ENCODE measurements around the gene GOLGA7B.
"Not testable (repeated sequence)": the region's sequence is repeated elsewhere in the genome, so short reads cannot be mapped to it uniquely, and the experiment has no call there.

GOLGA7B gene

DNA sequence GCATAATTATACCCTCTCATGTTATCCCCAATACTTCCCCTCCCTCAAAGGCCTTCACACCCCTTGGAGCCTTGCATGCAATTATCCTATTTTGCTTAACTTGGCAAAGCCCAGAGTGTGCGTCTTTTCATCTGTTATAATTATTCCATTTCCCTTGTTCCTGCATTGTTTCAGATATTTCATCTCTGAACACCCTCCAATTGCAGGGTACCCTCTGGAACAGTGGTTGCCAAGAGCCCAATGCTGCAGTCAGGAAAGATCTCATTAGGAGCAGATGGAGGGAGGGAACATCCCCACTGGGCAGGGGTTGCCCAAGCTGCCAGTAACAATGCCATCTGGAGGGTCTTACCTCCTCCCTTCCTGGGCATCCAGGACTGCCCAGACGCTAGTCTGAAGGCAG is 18.4 kb upstream of the GOLGA7B start:
- DNase-seq, result no peak
- H3K9me3 ChIP-seq (ENCODE audit: severe bottlenecking), result peaks cover 4% of the 10 kb centered on the region
- TF ChIP-seq, protein P1, sequence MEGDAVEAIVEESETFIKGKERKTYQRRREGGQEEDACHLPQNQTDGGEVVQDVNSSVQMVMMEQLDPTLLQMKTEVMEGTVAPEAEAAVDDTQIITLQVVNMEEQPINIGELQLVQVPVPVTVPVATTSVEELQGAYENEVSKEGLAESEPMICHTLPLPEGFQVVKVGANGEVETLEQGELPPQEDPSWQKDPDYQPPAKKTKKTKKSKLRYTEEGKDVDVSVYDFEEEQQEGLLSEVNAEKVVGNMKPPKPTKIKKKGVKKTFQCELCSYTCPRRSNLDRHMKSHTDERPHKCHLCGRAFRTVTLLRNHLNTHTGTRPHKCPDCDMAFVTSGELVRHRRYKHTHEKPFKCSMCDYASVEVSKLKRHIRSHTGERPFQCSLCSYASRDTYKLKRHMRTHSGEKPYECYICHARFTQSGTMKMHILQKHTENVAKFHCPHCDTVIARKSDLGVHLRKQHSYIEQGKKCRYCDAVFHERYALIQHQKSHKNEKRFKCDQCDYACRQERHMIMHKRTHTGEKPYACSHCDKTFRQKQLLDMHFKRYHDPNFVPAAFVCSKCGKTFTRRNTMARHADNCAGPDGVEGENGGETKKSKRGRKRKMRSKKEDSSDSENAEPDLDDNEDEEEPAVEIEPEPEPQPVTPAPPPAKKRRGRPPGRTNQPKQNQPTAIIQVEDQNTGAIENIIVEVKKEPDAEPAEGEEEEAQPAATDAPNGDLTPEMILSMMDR (IDR thresholded peaks at IDR 0.05; ENCODE audit: low read depth, low read length), result no peak
- H3K27ac ChIP-seq, result no peak overlapping the region
- H3K36me3 ChIP-seq, result no peaks in the 10 kb centered on the region
- H3K27me3 ChIP-seq (ENCODE audit: insufficient read depth, low read depth, severe bottlenecking), result no peaks in the 10 kb centered on the region
- H3K4me3 ChIP-seq (ENCODE audit: low read depth, low read length), result no peak overlapping the region

DNA sequence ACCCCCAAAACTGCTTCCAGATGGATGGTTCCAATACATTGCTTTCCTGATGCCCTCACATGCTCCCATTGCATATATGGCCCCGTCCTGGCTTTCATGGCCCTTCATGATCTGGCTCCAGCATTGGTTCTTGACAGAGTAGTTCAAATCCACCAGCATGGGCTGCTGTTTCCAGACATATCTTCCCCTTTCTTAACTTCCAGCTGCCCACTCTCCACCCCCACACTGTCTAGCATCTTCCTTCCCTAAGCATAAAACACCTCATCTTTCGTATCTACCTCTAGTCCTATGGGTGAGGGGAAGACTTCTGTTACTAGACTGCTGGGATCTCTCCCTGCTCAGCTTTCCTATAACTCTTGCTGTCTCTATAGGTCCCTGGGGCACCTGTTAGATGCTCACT is 13.2 kb upstream of the GOLGA7B start:
- no peaks in the 10 kb centered on the region for H3K36me3 ChIP-seq
- no peak for DNase-seq
- TF ChIP-seq, protein P1 (IDR thresholded peaks at IDR 0.05; ENCODE audit: low read depth, low read length), result no peak
- no peaks in the 10 kb centered on the region for H3K27me3 ChIP-seq (ENCODE audit: insufficient read depth, low read depth, severe bottlenecking)
- H3K4me3 ChIP-seq (ENCODE audit: low read depth, low read length), result no peak overlapping the region
- peaks cover 8% of the 10 kb centered on the region for H3K9me3 ChIP-seq (ENCODE audit: severe bottlenecking)
- no peak overlapping the region for H3K27ac ChIP-seq

DNA sequence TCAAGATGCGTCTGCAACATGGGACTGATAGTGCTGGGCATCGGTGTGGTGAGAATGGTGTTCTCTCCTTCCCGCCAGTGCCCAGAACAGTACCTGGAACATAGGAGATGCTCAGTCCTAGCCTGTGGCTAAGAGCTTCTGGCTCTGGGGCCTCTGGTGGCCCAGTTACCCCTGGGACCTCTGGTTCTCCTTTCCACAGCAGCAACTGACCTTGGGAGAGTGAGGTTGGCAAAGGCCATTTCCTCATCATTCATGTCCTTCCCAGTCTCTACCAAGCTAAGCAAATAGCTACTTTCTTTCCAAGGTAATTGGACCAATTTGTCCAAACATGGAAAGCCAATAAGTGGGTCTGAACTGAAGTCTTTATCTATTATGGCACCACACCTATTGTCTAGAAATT is 11.6 kb upstream of the GOLGA7B start:
- TF ChIP-seq, protein P1 (IDR thresholded peaks at IDR 0.05; ENCODE audit: low read depth, low read length), result no peak
- Histone ChIP-seq H3K9me3 (ENCODE audit: severe bottlenecking) (peaks cover 8% of the 10 kb centered on the region), H3K27ac (no peak overlapping the region), H3K36me3 (no peaks in the 10 kb centered on the region), H3K4me3 (ENCODE audit: low read depth, low read length) (no peak overlapping the region), H3K27me3 (ENCODE audit: insufficient read depth, low read depth, severe bottlenecking) (no peaks in the 10 kb centered on the region)
- DNase-seq, result no peak

DNA sequence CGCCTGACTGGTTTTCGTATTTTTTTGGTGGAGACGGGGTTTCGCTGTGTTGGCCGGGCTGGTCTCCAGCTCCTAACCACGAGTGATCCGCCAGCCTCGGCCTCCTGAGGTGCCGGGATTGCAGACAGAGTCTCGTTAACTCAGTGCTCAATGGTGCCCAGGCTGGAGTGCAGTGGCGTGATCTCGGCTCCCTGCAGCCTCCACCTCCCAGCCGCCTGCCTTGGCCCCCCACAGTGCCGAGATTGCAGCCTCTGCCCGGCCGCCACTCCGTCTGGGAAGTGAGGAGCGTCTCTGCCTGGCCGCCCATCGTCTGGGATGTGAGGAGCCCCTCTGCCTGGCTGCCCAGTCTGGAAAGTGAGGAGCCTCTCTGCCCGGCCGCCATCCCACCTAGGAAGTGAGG is 8.5 kb upstream of the GOLGA7B start:
- H3K27ac ChIP-seq, result not testable (repeated sequence)

DNA sequence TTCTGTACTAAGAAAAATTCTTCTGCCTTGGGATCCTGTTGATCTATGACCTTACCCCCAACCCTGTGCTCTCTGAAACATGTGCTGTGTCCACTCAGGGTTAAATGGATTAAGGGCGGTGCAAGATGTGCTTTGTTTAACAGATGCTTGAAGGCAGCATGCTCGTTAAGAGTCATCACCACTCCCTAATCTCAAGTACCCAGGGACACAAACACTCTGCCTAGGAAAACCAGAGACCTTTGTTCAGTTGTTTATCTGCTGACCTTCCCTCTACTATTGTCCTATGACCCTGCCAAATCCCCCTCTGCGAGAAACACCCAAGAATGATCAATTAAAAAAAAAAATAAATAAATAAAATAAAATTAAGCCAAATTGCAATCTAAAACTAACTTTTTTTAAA is 7.5 kb upstream of the GOLGA7B start:
- not testable (repeated sequence) for H3K27ac ChIP-seq; H3K4me3 ChIP-seq (ENCODE audit: low read depth, low read length); H3K9me3 ChIP-seq (ENCODE audit: severe bottlenecking); H3K27me3 ChIP-seq (ENCODE audit: insufficient read depth, low read depth, severe bottlenecking); H3K36me3 ChIP-seq; DNase-seq

More for the DNA sequence above, 8.5 kb upstream of the GOLGA7B start:
- not testable (repeated sequence) for DNase-seq; H3K27me3 ChIP-seq (ENCODE audit: insufficient read depth, low read depth, severe bottlenecking); H3K9me3 ChIP-seq (ENCODE audit: severe bottlenecking); H3K4me3 ChIP-seq (ENCODE audit: low read depth, low read length); H3K36me3 ChIP-seq

DNA sequence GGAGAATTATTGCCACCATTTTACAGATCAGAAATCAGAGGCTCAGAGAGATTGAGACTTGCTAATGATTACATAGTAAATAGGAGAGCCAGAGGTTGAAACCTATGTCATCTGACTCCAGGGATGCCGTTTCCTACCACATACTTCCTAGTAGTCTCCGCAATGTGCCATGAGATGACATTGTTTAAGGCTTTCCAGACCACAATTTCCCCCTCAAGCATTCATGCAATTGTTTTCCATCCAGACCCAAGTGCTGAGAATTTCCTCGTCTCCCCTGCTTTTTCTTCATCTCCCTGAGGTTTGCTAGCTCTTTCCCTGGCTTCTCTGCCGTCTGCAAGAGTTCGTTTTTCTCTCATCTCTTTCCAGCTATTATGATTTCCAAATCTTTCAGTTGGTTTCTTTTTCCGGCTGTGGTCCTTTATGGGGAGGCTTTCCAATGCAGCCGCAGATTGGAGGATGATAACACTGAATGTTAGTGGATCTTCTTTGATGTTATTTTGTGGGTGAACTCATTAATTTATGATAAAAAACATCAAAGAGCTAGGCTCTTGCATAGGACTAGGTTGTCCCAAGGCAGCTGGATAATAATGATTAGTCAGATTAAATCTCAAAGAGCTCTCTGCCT is 6.9 kb upstream of the GOLGA7B start:
- peaks cover 5% of the 10 kb centered on the region for H3K9me3 ChIP-seq (ENCODE audit: severe bottlenecking)
- no peak overlapping the region for H3K27ac ChIP-seq
- no peaks in the 10 kb centered on the region for H3K27me3 ChIP-seq (ENCODE audit: insufficient read depth, low read depth, severe bottlenecking)
- DNase-seq, result no peak
- TF ChIP-seq, protein P1 (IDR thresholded peaks at IDR 0.05; ENCODE audit: low read depth, low read length), result no peak
- H3K36me3 ChIP-seq, result no peaks in the 10 kb centered on the region
- H3K4me3 ChIP-seq (ENCODE audit: low read depth, low read length), result no peak overlapping the region

DNA sequence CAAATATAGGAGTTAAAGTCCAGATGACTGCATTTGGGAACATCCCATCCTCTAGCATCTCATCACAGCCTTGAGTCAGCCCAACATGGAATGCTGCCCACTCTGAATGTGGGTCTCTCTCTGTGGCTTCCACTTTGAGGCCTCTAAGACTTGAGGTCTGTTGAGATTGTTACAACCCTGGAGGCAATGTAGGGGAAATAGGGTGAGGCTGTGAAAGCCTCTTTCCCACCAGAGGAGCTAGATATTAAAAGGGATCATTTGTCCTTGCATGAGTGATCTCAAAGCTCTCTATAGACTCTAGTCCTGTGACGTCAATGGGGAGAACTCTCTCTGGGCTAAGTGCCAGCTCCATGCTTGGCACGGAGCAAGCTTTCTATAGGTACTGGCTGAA is 6.4 kb upstream of the GOLGA7B start:
- Histone ChIP-seq H3K4me3 (ENCODE audit: low read depth, low read length) (no peak overlapping the region), H3K27ac (no peak overlapping the region), H3K36me3 (no peaks in the 10 kb centered on the region), H3K27me3 (ENCODE audit: insufficient read depth, low read depth, severe bottlenecking) (no peaks in the 10 kb centered on the region), H3K9me3 (ENCODE audit: severe bottlenecking) (peaks cover 5% of the 10 kb centered on the region)
- no peak for DNase-seq
- TF ChIP-seq, protein P1 (IDR thresholded peaks at IDR 0.05; ENCODE audit: low read depth, low read length), result no peak

DNA sequence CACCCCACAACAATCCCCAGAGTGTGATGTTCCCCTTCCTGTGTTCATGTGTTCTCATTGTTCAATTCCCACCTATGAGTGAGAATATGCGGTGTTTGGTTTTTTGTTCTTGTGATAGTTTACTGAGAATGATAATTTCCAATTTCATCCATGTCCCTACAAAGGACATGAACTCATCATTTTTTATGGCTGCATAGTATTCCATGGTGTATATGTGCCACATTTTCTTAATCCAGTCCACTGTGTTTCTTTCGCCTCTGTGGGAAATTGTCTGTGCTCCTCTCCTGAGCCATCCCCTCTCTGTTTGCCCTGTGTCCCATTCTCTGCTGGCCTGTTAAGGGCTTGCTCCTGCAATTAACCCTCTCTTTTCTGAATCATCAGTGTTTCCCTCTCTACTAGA is 5.7 kb upstream of the GOLGA7B start:
- not testable (repeated sequence) for DNase-seq; H3K27me3 ChIP-seq (ENCODE audit: insufficient read depth, low read depth, severe bottlenecking); H3K36me3 ChIP-seq; H3K9me3 ChIP-seq (ENCODE audit: severe bottlenecking); H3K27ac ChIP-seq; H3K4me3 ChIP-seq (ENCODE audit: low read depth, low read length)
